ENCODE results near the gene TXNDC5. TPM values are rescaled to one million over a fixed set of nuclear protein-coding genes. Genes with fewer than 3 reads are reported as not detected.

Gene TXNDC5
- total and polyA plus RNA-seq, 10 donors = 25.9 to 645 (median 194) TPM

DNA sequence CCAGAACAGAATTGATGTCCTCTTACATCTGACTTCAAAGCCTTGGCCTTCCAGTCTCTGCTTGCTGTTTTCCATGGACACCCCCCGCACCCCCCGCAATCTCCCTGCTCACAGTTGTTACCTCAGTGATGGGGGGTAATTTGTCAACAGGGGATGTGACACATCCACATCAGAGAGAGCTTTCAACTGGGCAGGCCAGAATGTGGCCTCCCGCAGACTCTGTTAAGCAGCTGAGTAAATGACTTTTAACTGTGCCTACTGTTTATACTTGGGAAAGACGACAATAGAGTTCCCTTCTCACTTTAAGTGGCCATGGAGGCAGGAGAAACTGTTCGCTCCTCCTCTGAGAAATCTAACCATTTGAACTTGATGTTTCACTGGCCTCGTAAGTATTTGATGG lies 51.0 kb downstream of the TXNDC5 start:
- DNase-seq = no peak
- intact Hi-C loops (cut with DNase I; ENCODE audit: low total_unique reads) = no loop called here
- TF ChIP-seq POLR2A (IDR thresholded peaks at IDR 0.05) (no peak), POLR2AphosphoS5 (IDR thresholded peaks at IDR 0.05) (no peak)
- TF ChIP-seq, protein P1, sequence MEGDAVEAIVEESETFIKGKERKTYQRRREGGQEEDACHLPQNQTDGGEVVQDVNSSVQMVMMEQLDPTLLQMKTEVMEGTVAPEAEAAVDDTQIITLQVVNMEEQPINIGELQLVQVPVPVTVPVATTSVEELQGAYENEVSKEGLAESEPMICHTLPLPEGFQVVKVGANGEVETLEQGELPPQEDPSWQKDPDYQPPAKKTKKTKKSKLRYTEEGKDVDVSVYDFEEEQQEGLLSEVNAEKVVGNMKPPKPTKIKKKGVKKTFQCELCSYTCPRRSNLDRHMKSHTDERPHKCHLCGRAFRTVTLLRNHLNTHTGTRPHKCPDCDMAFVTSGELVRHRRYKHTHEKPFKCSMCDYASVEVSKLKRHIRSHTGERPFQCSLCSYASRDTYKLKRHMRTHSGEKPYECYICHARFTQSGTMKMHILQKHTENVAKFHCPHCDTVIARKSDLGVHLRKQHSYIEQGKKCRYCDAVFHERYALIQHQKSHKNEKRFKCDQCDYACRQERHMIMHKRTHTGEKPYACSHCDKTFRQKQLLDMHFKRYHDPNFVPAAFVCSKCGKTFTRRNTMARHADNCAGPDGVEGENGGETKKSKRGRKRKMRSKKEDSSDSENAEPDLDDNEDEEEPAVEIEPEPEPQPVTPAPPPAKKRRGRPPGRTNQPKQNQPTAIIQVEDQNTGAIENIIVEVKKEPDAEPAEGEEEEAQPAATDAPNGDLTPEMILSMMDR (IDR thresholded peaks at IDR 0.05 in 8 of 11, conservative IDR thresholded peaks at IDR 0.05 in 3 of 11) = no peak
- Histone ChIP-seq H3K27ac (no peak overlapping the region), H3K36me3 (no peaks in the 10 kb centered on the region), H3K4me1 (no peaks in the 10 kb centered on the region), H3K9me3 (no peaks in the 10 kb centered on the region), H3K27me3 (replicated peaks in 1 of 7) (peaks cover 0 to 4% (median 0%) of the 10 kb centered on the region in 7 donors), H3K4me3 (no peak overlapping the region)
- WGBS, 5 donors = 68 to 78% (median 74%) methylated on average over 6 of the region's 6 CpGs

DNA sequence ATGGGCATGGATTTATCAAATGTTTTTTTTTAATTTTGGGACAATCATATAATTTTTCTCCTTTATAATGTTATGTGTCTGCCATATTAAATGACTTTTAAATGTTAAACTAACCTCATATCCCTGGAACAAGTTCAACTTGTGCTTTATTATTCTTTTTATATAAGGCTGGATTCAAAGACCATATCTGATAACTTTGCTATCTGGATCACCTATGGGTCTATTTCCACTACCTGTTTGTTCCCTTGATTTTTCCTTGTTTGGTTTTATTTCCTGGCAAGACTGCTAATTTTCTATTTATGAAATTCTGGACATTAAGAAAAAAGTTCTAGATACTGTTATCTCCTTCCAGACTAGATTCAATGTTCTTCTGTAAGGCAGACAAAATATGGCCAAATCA lies 58.8 kb downstream of the TXNDC5 start:
- intact Hi-C loops (cut with DNase I; ENCODE audit: low total_unique reads) = no loop called here
- no peak for DNase-seq
- H3K9me3 ChIP-seq = peaks cover 0 to 43% (median 28%) of the 10 kb centered on the region in 8 donors
- TF ChIP-seq POLR2A (IDR thresholded peaks at IDR 0.05) (no peak), POLR2AphosphoS5 (IDR thresholded peaks at IDR 0.05) (no peak)
- TF ChIP-seq, protein P1 (IDR thresholded peaks at IDR 0.05 in 8 of 11, conservative IDR thresholded peaks at IDR 0.05 in 3 of 11) = no peak
- no peaks in the 10 kb centered on the region for H3K27me3 ChIP-seq (replicated peaks in 1 of 7)
- no peak overlapping the region for H3K27ac ChIP-seq
- H3K4me3 ChIP-seq = no peak overlapping the region
- no peaks in the 10 kb centered on the region for H3K4me1 ChIP-seq
- no peaks in the 10 kb centered on the region for H3K36me3 ChIP-seq

GRCh38 chr6:7848229-7848628 lies 62.4 kb downstream of the TXNDC5 start:
- Histone ChIP-seq H3K36me3 (no peaks in the 10 kb centered on the region), H3K4me1 (no peaks in the 10 kb centered on the region), H3K27me3 (replicated peaks in 1 of 7) (no peaks in the 10 kb centered on the region), H3K9me3 (peaks cover 0 to 36% (median 27%) of the 10 kb centered on the region in 8 donors), H3K27ac (no peak overlapping the region), H3K4me3 (no peak overlapping the region)
- DNase-seq = no peak
- 73 to 85% (median 78%) methylated on average over 4 of the region's 4 CpGs for WGBS, 5 donors
- TF ChIP-seq, protein P1 (IDR thresholded peaks at IDR 0.05 in 8 of 11, conservative IDR thresholded peaks at IDR 0.05 in 3 of 11) = no peak
- TF ChIP-seq POLR2AphosphoS5 (IDR thresholded peaks at IDR 0.05) (no peak), POLR2A (IDR thresholded peaks at IDR 0.05) (no peak)
- intact Hi-C loops (cut with DNase I; ENCODE audit: low total_unique reads) = no loop called here

GRCh38 chr6:7846966-7847818 lies 63.4 kb downstream of the TXNDC5 start:
- Histone ChIP-seq H3K9me3 (peaks cover 0 to 29% (median 18%) of the 10 kb centered on the region in 8 donors), H3K27me3 (replicated peaks in 1 of 7) (no peaks in the 10 kb centered on the region), H3K27ac (no peak overlapping the region), H3K4me3 (no peak overlapping the region), H3K4me1 (no peaks in the 10 kb centered on the region), H3K36me3 (no peaks in the 10 kb centered on the region)
- intact Hi-C loops (cut with DNase I; ENCODE audit: low total_unique reads) = no loop called here
- 73 to 90% (median 78%) methylated on average over 7 of the region's 7 CpGs for WGBS, 5 donors
- DNase-seq = no peak
- TF ChIP-seq POLR2A (IDR thresholded peaks at IDR 0.05) = no peak
- no peak for TF ChIP-seq POLR2AphosphoS5 (IDR thresholded peaks at IDR 0.05)
- TF ChIP-seq, protein P1 (IDR thresholded peaks at IDR 0.05 in 8 of 11, conservative IDR thresholded peaks at IDR 0.05 in 3 of 11) = no peak

All from spleen (tissue), 11 donors.